GM12878 (cell line): ENCODE data around the gene DLL1. TPM values are rescaled to one million over a fixed set of nuclear protein-coding genes. Genes with fewer than 3 reads are reported as not detected.

Source experiments
- CEBPZ ChIP-seq: fragments of 150-350 bp; IDR thresholded peaks from 2 replicates; pipeline ENCODE4 v1.6.1; 2016; ENCODE audit warnings: low read depth, low read length
- CHD4 ChIP-seq: fragments of 200-600 bp; sonication (generic); IDR thresholded peaks from 2 replicates; pipeline ENCODE4 v1.6.1; 2016; ENCODE audit warnings: mild to moderate bottlenecking
- CREM ChIP-seq: IDR thresholded peaks from 2 replicates; pipeline ENCODE4 v1.6.1; 2014; ENCODE audit warnings: antibody characterized with exemption, low read depth
- EED ChIP-seq: sonication (generic); IDR thresholded peaks from 2 replicates; pipeline ENCODE4 v1.6.1; 2016; ENCODE audit warnings: antibody characterized with exemption, low read depth
- HDAC6 ChIP-seq: fragments of 200-600 bp; sonication (generic); IDR thresholded peaks from one replicate; pipeline ENCODE4 v1.8.0; 2017; ENCODE audit warnings: antibody characterized with exemption; ENCODE audit not compliant: unreplicated experiment
- IKZF2 ChIP-seq, 2 experiments: fragments of 450-650 bp; IDR thresholded peaks; 2 replicates each; pipeline ENCODE4 v1.6.1; 2017; ENCODE audit warnings: mild to moderate bottlenecking in 2 of 2, moderate library complexity in 2 of 2
- JUND ChIP-seq: IDR thresholded peaks from 2 replicates; pipeline ENCODE4 v1.6.1; 2012; ENCODE audit warnings: low read depth, mild to moderate bottlenecking, low read length, improper control_type of control experiment, moderate library complexity
- KDM1A ChIP-seq: fragments of 200-600 bp; sonication (generic); IDR thresholded peaks from 2 replicates; pipeline ENCODE4 v1.6.1; 2016; ENCODE audit warnings: borderline replicate concordance
- MTA2 ChIP-seq: fragments of 450-650 bp; IDR thresholded peaks from 2 replicates; pipeline ENCODE4 v1.6.1; 2016; ENCODE audit warnings: low read depth, mild to moderate bottlenecking, moderate library complexity
- MXI1 ChIP-seq: fragments of 150-350 bp; IDR thresholded peaks from 2 replicates; pipeline ENCODE4 v1.6.1; 2011; ENCODE audit warnings: low read depth, mild to moderate bottlenecking, inconsistent platforms, low read length, improper control_type of control experiment
- MYB ChIP-seq: fragments of 150-350 bp; IDR thresholded peaks from 2 replicates; pipeline ENCODE4 v1.6.1; 2014; ENCODE audit warnings: mild to moderate bottlenecking, low read depth, low read length, borderline replicate concordance
- NFXL1 ChIP-seq: fragments of 450-650 bp; IDR thresholded peaks from 2 replicates; pipeline ENCODE4 v1.6.1; 2017; ENCODE audit warnings: antibody characterized with exemption, mild to moderate bottlenecking, borderline replicate concordance
- NFYB ChIP-seq: IDR thresholded peaks from 2 replicates; pipeline ENCODE4 v1.6.1; 2011; ENCODE audit warnings: low read depth, mild to moderate bottlenecking, low read length, improper control_type of control experiment, moderate library complexity; ENCODE audit not compliant: insufficient read depth
- PML ChIP-seq: IDR thresholded peaks from 2 replicates; pipeline ENCODE4 v1.6.1; 2012; ENCODE audit warnings: low read length, inconsistent platforms
- POLR2A ChIP-seq: IDR thresholded peaks from 2 replicates; pipeline ENCODE4 v1.6.1; 2011; ENCODE audit warnings: low read depth, mild to moderate bottlenecking, low read length
- TARDBP ChIP-seq: IDR thresholded peaks from 2 replicates; pipeline ENCODE4 v1.6.1; 2016; ENCODE audit warnings: borderline replicate concordance
- TCF12 ChIP-seq: IDR thresholded peaks from 2 replicates; pipeline ENCODE4 v1.6.1; 2011; ENCODE audit warnings: low read depth, mild to moderate bottlenecking, low read length
- YBX1 ChIP-seq: fragments of 450-650 bp; IDR thresholded peaks from 2 replicates; pipeline ENCODE4 v1.6.1; 2016; ENCODE audit warnings: antibody characterized with exemption
- ZBTB11 ChIP-seq: fragments of 450-650 bp; formaldehyde crosslinking; IDR thresholded peaks from 2 replicates; pipeline ENCODE4 v1.5.0; 2022; ENCODE audit warnings: mild to moderate bottlenecking, missing genetic modification characterization
- ZNF592 ChIP-seq: fragments of 450-650 bp; IDR thresholded peaks from 2 replicates; pipeline ENCODE4 v1.6.1; 2017; ENCODE audit warnings: mild to moderate bottlenecking, moderate library complexity
- ZZZ3 ChIP-seq: IDR thresholded peaks from 2 replicates; pipeline ENCODE4 v1.6.1; 2011; ENCODE audit warnings: low read depth; ENCODE audit not compliant: control insufficient read depth, insufficient read length
- polyA plus RNA-seq, 11 experiments: library from polyadenylated mRNA; depleted of rRNA in 4 of 11; unstranded in 6 of 11; stranded (reverse) in 5 of 11; fragments of >200 nt; fragmentation: Nextera tagmentation in 4 of 11; fragmentation: Illumina TruSeq in 1 of 11; extraction: Ambion mirVana in 4 of 11; extraction: Trizol in 1 of 11; gene quantifications; 1 replicate in 1 of 11; 2 replicates in 10 of 11; pipeline versions ENCODE4 v1.2.1 to v1.2.3, GENCODE V29; 2011 to 2016; ENCODE audit warnings: inconsistent platforms in 2 of 11, missing spikeins in 2 of 11, low read depth in 1 of 11
- total RNA-seq, 4 experiments: library from RNA; depleted of rRNA in 3 of 4; stranded (reverse); fragments of >200 nt in 3 of 4; fragmentation: Illumina TruSeq in 1 of 4; extraction: Trizol in 1 of 4; gene quantifications; 2 replicates each; pipeline versions ENCODE4 v1.2.1 to v1.2.3, GENCODE V29; 2013 to 2021

DLL1 gene
- total and polyA plus RNA-seq, 10 of the 15 experiments (the other 5 are each of a cell fraction or from before 2014, with no cell fraction given), result 0.02 to 0.80 (median 0.19) TPM

GRCh38 chr6:170291271-170292110 is 613 bp upstream of the DLL1 start (continued):
- TF ChIP-seq ZNF592 (no peak), JUND (no peak), TARDBP (no peak), MXI1 (no peak), KDM1A (no peak), IKZF2 (IDR thresholded peaks at IDR 0.05) (no peak), MYB (no peak), TCF12 (peak; percentile 79), ZBTB11 (CRISPR knock-in tag) (no peak), HDAC6 (no peak), POLR2A (no peak), CEBPZ (no peak), NFYB (no peak), NFXL1 (no peak), YBX1 (no peak), CHD4 (no peak), ZZZ3 (no peak), PML (no peak), CREM (no peak), EED (no peak), MTA2 (no peak)
